Effector memory CD4-positive, alpha-beta T cell (primary cell): Measurements from ENCODE around the gene ORC6.

Experiments
- DNase-seq, 3 donors: peaks; one replicate each; pipeline ENCODE4 v3.0.0-alpha.2; 2020
- H3K27ac ChIP-seq: 2 replicates; pipeline ENCODE4 v1.7.0; 2013; ENCODE audit warnings: mild to moderate bottlenecking, low read length, moderate library complexity; ENCODE audit not compliant: insufficient read depth, poor library complexity, severe bottlenecking
- H3K27me3 ChIP-seq: replicated peaks from 2 replicates; pipeline ENCODE4 v1.7.0; 2013; ENCODE audit warnings: mild to moderate bottlenecking, low read length; ENCODE audit not compliant: insufficient read depth, control insufficient read depth, poor library complexity, severe bottlenecking
- H3K36me3 ChIP-seq: 2 replicates; pipeline ENCODE4 v1.7.0; 2013; ENCODE audit warnings: mild to moderate bottlenecking, low read length, moderate library complexity; ENCODE audit not compliant: control insufficient read depth, insufficient read depth
- H3K4me1 ChIP-seq: 2 replicates; pipeline ENCODE4 v1.7.0; 2013; ENCODE audit warnings: low read length, mild to moderate bottlenecking; ENCODE audit not compliant: control insufficient read depth, insufficient read depth, poor library complexity, severe bottlenecking
- H3K4me3 ChIP-seq: 2 replicates; pipeline ENCODE4 v1.7.0; 2013; ENCODE audit warnings: low read length, low read depth, mild to moderate bottlenecking; ENCODE audit not compliant: insufficient read depth, poor library complexity, severe bottlenecking
- H3K9me3 ChIP-seq: 2 replicates; pipeline ENCODE4 v1.7.0; 2013; ENCODE audit warnings: mild to moderate bottlenecking, low read length, moderate library complexity; ENCODE audit not compliant: control insufficient read depth

Gene ORC6

GRCh38 chr16:46715769-46716305 lies 26.4 kb downstream of the ORC6 start:
- no peaks in the 10 kb centered on the region for H3K9me3 ChIP-seq
- no peak for DNase-seq
- no peaks in the 10 kb centered on the region for H3K4me1 ChIP-seq
- H3K4me3 ChIP-seq = no peak overlapping the region
- H3K27me3 ChIP-seq = no peaks in the 10 kb centered on the region
- no peaks in the 10 kb centered on the region for H3K36me3 ChIP-seq
- H3K27ac ChIP-seq = no peak overlapping the region

GRCh38 chr16:46717692-46718091 lies 28.2 kb downstream of the ORC6 start:
- Histone ChIP-seq H3K27ac (no peak overlapping the region), H3K4me1 (no peaks in the 10 kb centered on the region), H3K27me3 (no peaks in the 10 kb centered on the region), H3K4me3 (no peak overlapping the region), H3K36me3 (no peaks in the 10 kb centered on the region), H3K9me3 (no peaks in the 10 kb centered on the region)
- DNase-seq = no peak

- no peak overlapping the region for H3K27ac ChIP-seq
- DNase-seq = no peak
- H3K4me3 ChIP-seq = no peak overlapping the region
- no peaks in the 10 kb centered on the region for H3K4me1 ChIP-seq
- no peaks in the 10 kb centered on the region for H3K27me3 ChIP-seq
- no peaks in the 10 kb centered on the region for H3K36me3 ChIP-seq
- no peaks in the 10 kb centered on the region for H3K9me3 ChIP-seq
These were observed 28.8 kb downstream of the ORC6 start for GRCh38 chr16:46718214-46718613.

- no peaks in the 10 kb centered on the region for H3K36me3 ChIP-seq
- no peaks in the 10 kb centered on the region for H3K9me3 ChIP-seq
- no peaks in the 10 kb centered on the region for H3K4me1 ChIP-seq
- H3K4me3 ChIP-seq = no peak overlapping the region
- no peak overlapping the region for H3K27ac ChIP-seq
- no peak for DNase-seq
- no peaks in the 10 kb centered on the region for H3K27me3 ChIP-seq
These were observed 30.1 kb downstream of the ORC6 start for GRCh38 chr16:46719528-46719927.

GRCh38 chr16:46720619-46721018 lies 31.2 kb downstream of the ORC6 start:
- Histone ChIP-seq H3K27ac (no peak overlapping the region), H3K4me1 (no peaks in the 10 kb centered on the region), H3K27me3 (no peaks in the 10 kb centered on the region), H3K9me3 (no peaks in the 10 kb centered on the region), H3K4me3 (no peak overlapping the region), H3K36me3 (no peaks in the 10 kb centered on the region)
- no peak for DNase-seq

GRCh38 chr16:46721885-46722284 lies 32.4 kb downstream of the ORC6 start:
- no peak for DNase-seq
- Histone ChIP-seq H3K27me3 (no peaks in the 10 kb centered on the region), H3K9me3 (no peaks in the 10 kb centered on the region), H3K27ac (no peak overlapping the region), H3K36me3 (no peaks in the 10 kb centered on the region), H3K4me1 (no peaks in the 10 kb centered on the region), H3K4me3 (no peak overlapping the region)

GRCh38 chr16:46727184-46727583 lies 37.7 kb downstream of the ORC6 start:
- Histone ChIP-seq H3K27me3 (no peaks in the 10 kb centered on the region), H3K9me3 (no peaks in the 10 kb centered on the region), H3K4me3 (no peak overlapping the region), H3K27ac (no peak overlapping the region), H3K36me3 (no peaks in the 10 kb centered on the region), H3K4me1 (no peaks in the 10 kb centered on the region)
- no peak for DNase-seq

- no peaks in the 10 kb centered on the region for H3K4me1 ChIP-seq
- H3K4me3 ChIP-seq = no peak overlapping the region
- H3K27ac ChIP-seq = no peak overlapping the region
- H3K36me3 ChIP-seq = no peaks in the 10 kb centered on the region
- no peaks in the 10 kb centered on the region for H3K27me3 ChIP-seq
- no peak for DNase-seq
- no peaks in the 10 kb centered on the region for H3K9me3 ChIP-seq
These were observed 38.2 kb downstream of the ORC6 start for GRCh38 chr16:46727630-46728029.

- H3K4me1 ChIP-seq = no peaks in the 10 kb centered on the region
- DNase-seq = no peak
- H3K4me3 ChIP-seq = no peak overlapping the region
These were observed 39.3 kb downstream of the ORC6 start for GRCh38 chr16:46728806-46729205.

GRCh38 chr16:46729326-46729995 lies 40.0 kb downstream of the ORC6 start:
- Histone ChIP-seq H3K27me3 (no peaks in the 10 kb centered on the region), H3K4me3 (no peak overlapping the region), H3K4me1 (no peaks in the 10 kb centered on the region), H3K36me3 (no peaks in the 10 kb centered on the region), H3K9me3 (no peaks in the 10 kb centered on the region), H3K27ac (no peak overlapping the region)
- no peak for DNase-seq

More at GRCh38 chr16:46728806-46729205, 39.3 kb downstream of the ORC6 start:
- no peaks in the 10 kb centered on the region for H3K36me3 ChIP-seq
- H3K27ac ChIP-seq = no peak overlapping the region
- H3K27me3 ChIP-seq = no peaks in the 10 kb centered on the region
- no peaks in the 10 kb centered on the region for H3K9me3 ChIP-seq
